Choroid plexus epithelial cell (primary cell): Measurements from ENCODE around the gene LRRC28.

Experiments used
- DNase-seq: peaks from one replicate; pipeline ENCODE4 v3.0.0-alpha.2; 2010; ENCODE audit warnings: low read depth
- H3K4me3 ChIP-seq: 2 replicates; pipeline ENCODE4 v1.5.1; 2011; ENCODE audit warnings: low read depth, mild to moderate bottlenecking, control low read depth, low read length, moderate library complexity
- CTCF ChIP-seq: conservative IDR thresholded peaks from 2 replicates; pipeline ENCODE4 v1.5.1; 2011; ENCODE audit warnings: low read depth, mild to moderate bottlenecking, control low read depth, inconsistent platforms, low read length, moderate library complexity

LRRC28 gene

GRCh38 chr15:99402014-99402729, 150.9 kb downstream of the LRRC28 start:
- no peak for TF ChIP-seq CTCF
- peak; percentile 43 for DNase-seq
- H3K4me3 ChIP-seq: no peak overlapping the region

- DNase-seq: no peak
- H3K4me3 ChIP-seq: no peak overlapping the region
- no peak for TF ChIP-seq CTCF
Observed at GRCh38 chr15:99403597-99403996, 152.3 kb downstream of the LRRC28 start.

- TF ChIP-seq CTCF: no peak
- H3K4me3 ChIP-seq: no peak overlapping the region
- DNase-seq: no peak
Observed at GRCh38 chr15:99404454-99404853, 153.2 kb downstream of the LRRC28 start.

GRCh38 chr15:99406120-99406519, 154.8 kb downstream of the LRRC28 start:
- TF ChIP-seq CTCF: no peak
- no peak overlapping the region for H3K4me3 ChIP-seq
- DNase-seq: no peak

- no peak overlapping the region for H3K4me3 ChIP-seq
- TF ChIP-seq CTCF: no peak
- no peak for DNase-seq
Observed at GRCh38 chr15:99406716-99407487, 155.6 kb downstream of the LRRC28 start.

GRCh38 chr15:99407716-99408115, 156.4 kb downstream of the LRRC28 start:
- no peak for DNase-seq
- TF ChIP-seq CTCF: no peak

More at GRCh38 chr15:99407716-99408115, 156.4 kb downstream of the LRRC28 start:
- no peak overlapping the region for H3K4me3 ChIP-seq
